Measurements from ENCODE around the gene C5orf24.

DNA sequence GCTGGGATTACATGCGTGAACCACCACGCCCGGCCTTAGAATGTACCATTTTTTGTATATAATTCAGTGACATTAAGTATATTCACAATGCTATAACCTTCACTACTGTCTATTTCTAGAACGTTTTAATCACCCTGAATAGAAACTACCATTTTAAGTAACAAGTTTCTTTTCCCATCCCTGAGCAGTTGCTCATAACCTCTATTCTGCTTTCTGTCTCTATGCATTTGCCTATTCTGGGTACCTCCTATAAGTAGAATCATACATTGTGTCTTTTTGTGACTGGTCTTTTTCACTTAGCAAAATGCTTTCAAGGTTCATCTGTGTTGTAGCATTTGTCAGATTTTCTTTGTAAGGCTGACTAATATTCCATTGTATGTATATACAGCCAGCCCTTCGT lies 47.3 kb upstream of the C5orf24 start:
- TF ChIP-seq ESRRG (CRISPR knock-in tag; IDR thresholded peaks at IDR 0.05) (no peak), ZFP30 (CRISPR knock-in tag; IDR thresholded peaks at IDR 0.05) (no peak), ISL1 (CRISPR knock-in tag; IDR thresholded peaks at IDR 0.05) (no peak), RARB (CRISPR knock-in tag; IDR thresholded peaks at IDR 0.05) (no peak), ZNF70 (CRISPR knock-in tag; IDR thresholded peaks at IDR 0.05) (no peak), ARNTL (CRISPR knock-in tag; IDR thresholded peaks at IDR 0.05; ENCODE audit: borderline replicate concordance, low read depth) (no peak), ZNF8 (CRISPR knock-in tag; IDR thresholded peaks at IDR 0.05) (no peak), TCF4 (CRISPR knock-in tag; IDR thresholded peaks at IDR 0.05; ENCODE audit: borderline replicate concordance) (no peak), SNAI2 (CRISPR knock-in tag; IDR thresholded peaks at IDR 0.05) (no peak), ZFP3 (CRISPR knock-in tag; IDR thresholded peaks at IDR 0.05) (no peak)
- TF ChIP-seq, protein P1, sequence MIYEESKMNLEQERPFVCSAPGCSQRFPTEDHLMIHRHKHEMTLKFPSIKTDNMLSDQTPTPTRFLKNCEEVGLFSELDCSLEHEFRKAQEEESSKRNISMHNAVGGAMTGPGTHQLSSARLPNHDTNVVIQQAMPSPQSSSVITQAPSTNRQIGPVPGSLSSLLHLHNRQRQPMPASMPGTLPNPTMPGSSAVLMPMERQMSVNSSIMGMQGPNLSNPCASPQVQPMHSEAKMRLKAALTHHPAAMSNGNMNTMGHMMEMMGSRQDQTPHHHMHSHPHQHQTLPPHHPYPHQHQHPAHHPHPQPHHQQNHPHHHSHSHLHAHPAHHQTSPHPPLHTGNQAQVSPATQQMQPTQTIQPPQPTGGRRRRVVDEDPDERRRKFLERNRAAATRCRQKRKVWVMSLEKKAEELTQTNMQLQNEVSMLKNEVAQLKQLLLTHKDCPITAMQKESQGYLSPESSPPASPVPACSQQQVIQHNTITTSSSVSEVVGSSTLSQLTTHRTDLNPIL (CRISPR knock-in tag; IDR thresholded peaks at IDR 0.05; ENCODE audit: low read depth), result no peak
- TF ChIP-seq, protein P2, sequence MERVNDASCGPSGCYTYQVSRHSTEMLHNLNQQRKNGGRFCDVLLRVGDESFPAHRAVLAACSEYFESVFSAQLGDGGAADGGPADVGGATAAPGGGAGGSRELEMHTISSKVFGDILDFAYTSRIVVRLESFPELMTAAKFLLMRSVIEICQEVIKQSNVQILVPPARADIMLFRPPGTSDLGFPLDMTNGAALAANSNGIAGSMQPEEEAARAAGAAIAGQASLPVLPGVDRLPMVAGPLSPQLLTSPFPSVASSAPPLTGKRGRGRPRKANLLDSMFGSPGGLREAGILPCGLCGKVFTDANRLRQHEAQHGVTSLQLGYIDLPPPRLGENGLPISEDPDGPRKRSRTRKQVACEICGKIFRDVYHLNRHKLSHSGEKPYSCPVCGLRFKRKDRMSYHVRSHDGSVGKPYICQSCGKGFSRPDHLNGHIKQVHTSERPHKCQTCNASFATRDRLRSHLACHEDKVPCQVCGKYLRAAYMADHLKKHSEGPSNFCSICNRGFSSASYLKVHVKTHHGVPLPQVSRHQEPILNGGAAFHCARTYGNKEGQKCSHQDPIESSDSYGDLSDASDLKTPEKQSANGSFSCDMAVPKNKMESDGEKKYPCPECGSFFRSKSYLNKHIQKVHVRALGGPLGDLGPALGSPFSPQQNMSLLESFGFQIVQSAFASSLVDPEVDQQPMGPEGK (CRISPR knock-in tag; IDR thresholded peaks at IDR 0.05; ENCODE audit: borderline replicate concordance), result no peak
- TF ChIP-seq, protein P3, sequence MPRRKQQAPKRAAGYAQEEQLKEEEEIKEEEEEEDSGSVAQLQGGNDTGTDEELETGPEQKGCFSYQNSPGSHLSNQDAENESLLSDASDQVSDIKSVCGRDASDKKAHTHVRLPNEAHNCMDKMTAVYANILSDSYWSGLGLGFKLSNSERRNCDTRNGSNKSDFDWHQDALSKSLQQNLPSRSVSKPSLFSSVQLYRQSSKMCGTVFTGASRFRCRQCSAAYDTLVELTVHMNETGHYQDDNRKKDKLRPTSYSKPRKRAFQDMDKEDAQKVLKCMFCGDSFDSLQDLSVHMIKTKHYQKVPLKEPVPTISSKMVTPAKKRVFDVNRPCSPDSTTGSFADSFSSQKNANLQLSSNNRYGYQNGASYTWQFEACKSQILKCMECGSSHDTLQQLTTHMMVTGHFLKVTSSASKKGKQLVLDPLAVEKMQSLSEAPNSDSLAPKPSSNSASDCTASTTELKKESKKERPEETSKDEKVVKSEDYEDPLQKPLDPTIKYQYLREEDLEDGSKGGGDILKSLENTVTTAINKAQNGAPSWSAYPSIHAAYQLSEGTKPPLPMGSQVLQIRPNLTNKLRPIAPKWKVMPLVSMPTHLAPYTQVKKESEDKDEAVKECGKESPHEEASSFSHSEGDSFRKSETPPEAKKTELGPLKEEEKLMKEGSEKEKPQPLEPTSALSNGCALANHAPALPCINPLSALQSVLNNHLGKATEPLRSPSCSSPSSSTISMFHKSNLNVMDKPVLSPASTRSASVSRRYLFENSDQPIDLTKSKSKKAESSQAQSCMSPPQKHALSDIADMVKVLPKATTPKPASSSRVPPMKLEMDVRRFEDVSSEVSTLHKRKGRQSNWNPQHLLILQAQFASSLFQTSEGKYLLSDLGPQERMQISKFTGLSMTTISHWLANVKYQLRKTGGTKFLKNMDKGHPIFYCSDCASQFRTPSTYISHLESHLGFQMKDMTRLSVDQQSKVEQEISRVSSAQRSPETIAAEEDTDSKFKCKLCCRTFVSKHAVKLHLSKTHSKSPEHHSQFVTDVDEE (CRISPR knock-in tag; IDR thresholded peaks at IDR 0.05), result no peak
